ENCODE results near the gene TRIM26. TPM values are rescaled to one million over a fixed set of nuclear protein-coding genes. Genes with fewer than 3 reads are reported as not detected.

Gene TRIM26
- total and polyA plus RNA-seq, 2 of the 8 experiments (the other 6 are each of a cell fraction or from before 2014, with no cell fraction given) = 21.5 to 32.3 TPM

DNA sequence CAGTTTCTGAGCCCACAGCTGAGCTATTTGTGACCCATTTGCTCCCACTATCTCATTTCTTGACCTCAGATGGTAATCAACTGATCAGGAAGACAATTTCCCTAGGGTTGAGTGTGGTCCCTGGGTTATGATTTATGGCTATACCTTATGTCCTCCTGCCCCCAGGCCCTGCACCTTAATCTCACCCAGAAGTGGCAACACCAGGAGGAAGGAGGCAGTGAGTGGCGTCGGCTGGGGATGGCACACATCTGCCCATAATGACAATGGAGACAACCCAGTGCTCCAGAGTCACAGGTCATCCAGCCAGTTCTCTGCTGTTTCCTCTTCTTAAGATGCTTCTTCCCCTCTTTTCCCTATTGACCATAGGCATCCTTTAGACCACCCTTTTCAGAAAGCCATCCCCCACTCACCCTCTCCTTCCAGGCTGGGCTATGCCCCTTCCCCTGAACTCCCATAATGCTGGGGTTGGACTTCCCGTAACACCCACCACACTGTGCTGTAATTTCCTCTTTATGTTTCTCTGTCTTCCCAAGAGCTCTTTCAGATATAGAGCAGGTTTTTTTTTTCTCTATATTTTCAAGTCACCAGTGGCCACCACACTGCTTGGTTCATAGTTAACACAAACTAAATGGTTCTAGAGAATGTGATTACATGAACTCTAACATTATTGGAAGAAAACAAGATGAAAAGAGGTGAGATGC, 60.1 kb downstream of the TRIM26 start:
- DNase-seq (ENCODE audit: low read depth in 1 of 2, low spot score in 2 of 2) (no peak), FAIRE-seq (no peak)
- H2BK5ac ChIP-seq (ENCODE audit: low read depth, low read length) = no peak overlapping the region
- no peak overlapping the region for H2AK5ac ChIP-seq (ENCODE audit: low read depth, low read length)
- H3K4me2 ChIP-seq (ENCODE audit: insufficient read depth in 1 of 2, low read depth in 2 of 2, low read length in 2 of 2) = no peak overlapping the region
- no peaks in the 10 kb centered on the region for H3K79me1 ChIP-seq (ENCODE audit: low read depth, low read length)
- H2BK120ac ChIP-seq (replicated peaks; ENCODE audit: low read depth, low read length) = no peak overlapping the region
- H4K20me1 ChIP-seq (replicated peaks in 1 of 2; ENCODE audit: control insufficient read depth in 1 of 2, insufficient read depth in 2 of 2, low read length in 2 of 2) = no peaks in the 10 kb centered on the region
- no peak overlapping the region for H2BK12ac ChIP-seq (ENCODE audit: low read depth, low read length)
- H2BK15ac ChIP-seq (ENCODE audit: low read length) = no peak overlapping the region
- H3K56ac ChIP-seq (replicated peaks; ENCODE audit: insufficient read length, low read depth, low read length) = no peak overlapping the region
- H3K27me3 ChIP-seq (replicated peaks in 1 of 4; ENCODE audit: control insufficient read depth in 3 of 4, extremely low read depth in 1 of 4, insufficient read depth in 3 of 4, low read length in 3 of 4) = peaks cover 0 to 2% (median 0%) of the 10 kb centered on the region in 4 experiments; a peak in 3 of 7 replicates
- no peak overlapping the region for H2BK20ac ChIP-seq (ENCODE audit: low read length)
- no peaks in the 10 kb centered on the region for H3K36me3 ChIP-seq (ENCODE audit: control insufficient read depth in 2 of 4, insufficient read depth in 4 of 4, low read length in 3 of 4)
- H3K4me3 ChIP-seq (ENCODE audit: extremely low read depth in 1 of 4, insufficient read depth in 2 of 4, low read depth in 3 of 4, low read length in 4 of 4) = no peak overlapping the region
- no peak overlapping the region for H2AFZ ChIP-seq (ENCODE audit: low read length)
- H3K18ac ChIP-seq (ENCODE audit: extremely low read depth, low read length) = no peak overlapping the region
- no peak overlapping the region for H4K91ac ChIP-seq (replicated peaks; ENCODE audit: insufficient read length, low read length)
- no peak overlapping the region for H3K9ac ChIP-seq (replicated peaks in 1 of 4; ENCODE audit: extremely low read depth in 1 of 4, low read depth in 3 of 4, low read length in 3 of 4)
- POLR2A ChIA-PET (ENCODE audit: partially characterized antibody) = no interaction called here
- no peak overlapping the region for H3K4ac ChIP-seq (replicated peaks; ENCODE audit: insufficient read length, low read depth, low read length)
- no peaks in the 10 kb centered on the region for H3K9me3 ChIP-seq (ENCODE audit: insufficient read depth in 2 of 2, low read depth in 1 of 2, low read length in 1 of 2)
- no peak overlapping the region for H4K5ac ChIP-seq (ENCODE audit: insufficient read length, low read depth, low read length)
- 96% methylated on average over 3 of the region's 3 CpGs; no CpG with 5 or more reads in 1 of the 2 experiments for whole genome bisulfite sequencing, 2 experiments (ENCODE audit: extremely low coverage in 1 of 2, insufficient coverage in 1 of 2, insufficient read length in 1 of 2, insufficient replicate concordance in 2 of 2, low coverage in 1 of 2, low lambda C conversion rate in 2 of 2, missing lambda C conversion rate in 1 of 2)
- no peaks in the 10 kb centered on the region for H3K79me2 ChIP-seq (ENCODE audit: control insufficient read depth in 1 of 2, insufficient read depth in 2 of 2, low read length in 2 of 2)
- no peak overlapping the region for H4K8ac ChIP-seq (ENCODE audit: extremely low read depth, insufficient read depth, low read length)
- peaks cover 2% of the 10 kb centered on the region; the same call in 1 of the 2 replicates for H3K23me2 ChIP-seq (ENCODE audit: low read depth, low read length)
- CTCF ChIA-PET (ENCODE audit: partially characterized antibody) = interaction anchor here (0.8 to 6.9 kb wide), 4 partner anchors 10 to 50 kb away, joined by 3 to 50 read pairs (median 4); partner anchors contain the start of gene TRIM40
- H3K14ac ChIP-seq (ENCODE audit: insufficient read length) = no peak overlapping the region
- H3K23ac ChIP-seq (ENCODE audit: insufficient read length) = no peak overlapping the region
- no peaks in the 10 kb centered on the region for H3K4me1 ChIP-seq (replicated peaks in 1 of 4; ENCODE audit: control insufficient read depth in 3 of 4, insufficient read depth in 4 of 4, low read length in 3 of 4)
- H3K27ac ChIP-seq (ENCODE audit: low read depth, low read length) = no peak overlapping the region
- no peak for TF ChIP-seq TEAD4 (IDR thresholded peaks at IDR 0.05; ENCODE audit: low read depth, low read length)
- TF ChIP-seq CBX8 (IDR thresholded peaks at IDR 0.05; ENCODE audit: borderline replicate concordance, low read depth, low read length) = no peak
- TF ChIP-seq SAP30 (IDR thresholded peaks at IDR 0.05; ENCODE audit: insufficient read depth, insufficient replicate concordance, low read length) = no peak
- TF ChIP-seq TBP (IDR thresholded peaks at IDR 0.05; ENCODE audit: low read depth, low read length) = no peak
- no peak for TF ChIP-seq EP300 (IDR thresholded peaks at IDR 0.05; ENCODE audit: borderline replicate concordance in 1 of 2, low read depth in 2 of 2, low read length in 2 of 2)
- TF ChIP-seq CHD2 (IDR thresholded peaks at IDR 0.05; ENCODE audit: low read length) = no peak
- no peak for TF ChIP-seq RAD21 (IDR thresholded peaks at IDR 0.05 in 1 of 2, conservative IDR thresholded peaks at IDR 0.05 in 1 of 2; ENCODE audit: low read depth in 2 of 2, low read length in 2 of 2)
- TF ChIP-seq HDAC2 (IDR thresholded peaks at IDR 0.05; ENCODE audit: borderline replicate concordance in 1 of 2, low read depth in 2 of 2, low read length in 2 of 2) = no peak
- no peak for TF ChIP-seq SIRT6 (IDR thresholded peaks at IDR 0.05; ENCODE audit: low read length)
- no peak for TF ChIP-seq KDM4A (IDR thresholded peaks at IDR 0.05; ENCODE audit: low read depth, low read length, severe bottlenecking)
- TF ChIP-seq USF2 (IDR thresholded peaks at IDR 0.05; ENCODE audit: low read length) = no peak
